Gastrocnemius medialis (tissue), 4 donors: ENCODE measurements around the gene ESPN.
"Not testable (repeated sequence)": the region's sequence is repeated elsewhere in the genome, so short reads cannot be mapped to it uniquely, and the experiment has no call there.

Source experiments
- CTCF ChIP-seq, 5 experiments: fragments of 450-650 bp in 3 of 5; fragments of 200-600 bp in 2 of 5; sonication (generic) in 2 of 5; IDR thresholded peaks in 4 of 5; conservative IDR thresholded peaks in 1 of 5; 1 replicate in 4 of 5; 2 replicates in 1 of 5; pipeline ENCODE4 v1.5.1; 2016 to 2019; ENCODE audit warnings: antibody characterized with exemption in 5 of 5, mild to moderate bottlenecking in 3 of 5, moderate library complexity in 3 of 5
- POLR2A ChIP-seq, 2 donors: fragments of 450-650 bp; IDR thresholded peaks; one replicate each; pipeline ENCODE4 v1.6.1; 2017; ENCODE audit warnings: antibody characterized with exemption in 2 of 2, mild to moderate bottlenecking in 2 of 2, moderate library complexity in 2 of 2

DNA sequence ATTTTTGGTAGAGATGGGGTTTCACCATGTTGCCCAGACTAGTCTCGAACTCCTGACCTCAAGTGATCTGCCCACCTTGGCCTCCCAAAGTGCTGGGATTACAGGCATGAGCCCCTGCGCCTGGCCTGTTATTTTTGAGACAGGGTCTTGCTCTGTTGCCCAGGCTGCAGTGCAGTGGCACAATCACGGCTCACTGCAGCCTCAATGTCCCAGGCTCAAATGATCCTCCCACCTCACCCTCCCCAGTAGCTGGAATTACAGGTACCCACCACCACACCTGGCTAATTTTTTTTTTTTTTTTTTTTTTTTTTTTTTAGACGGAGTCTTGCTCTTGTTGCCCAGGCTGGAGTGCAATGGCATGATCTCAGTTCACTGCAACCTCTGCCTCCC, 69.3 kb downstream of the ESPN start:
- TF ChIP-seq CTCF (IDR thresholded peaks at IDR 0.05 in 4 of 5, conservative IDR thresholded peaks at IDR 0.05 in 1 of 5); POLR2A (IDR thresholded peaks at IDR 0.05): not testable (repeated sequence)
